Astrocyte of the hippocampus (primary cell): Measurements from ENCODE around the gene SHISAL2A.

Experiments used
- DNase-seq: peaks from one replicate; pipeline ENCODE4 v3.0.0; 2011; ENCODE audit warnings: low read depth, low spot score

SHISAL2A gene

DNA sequence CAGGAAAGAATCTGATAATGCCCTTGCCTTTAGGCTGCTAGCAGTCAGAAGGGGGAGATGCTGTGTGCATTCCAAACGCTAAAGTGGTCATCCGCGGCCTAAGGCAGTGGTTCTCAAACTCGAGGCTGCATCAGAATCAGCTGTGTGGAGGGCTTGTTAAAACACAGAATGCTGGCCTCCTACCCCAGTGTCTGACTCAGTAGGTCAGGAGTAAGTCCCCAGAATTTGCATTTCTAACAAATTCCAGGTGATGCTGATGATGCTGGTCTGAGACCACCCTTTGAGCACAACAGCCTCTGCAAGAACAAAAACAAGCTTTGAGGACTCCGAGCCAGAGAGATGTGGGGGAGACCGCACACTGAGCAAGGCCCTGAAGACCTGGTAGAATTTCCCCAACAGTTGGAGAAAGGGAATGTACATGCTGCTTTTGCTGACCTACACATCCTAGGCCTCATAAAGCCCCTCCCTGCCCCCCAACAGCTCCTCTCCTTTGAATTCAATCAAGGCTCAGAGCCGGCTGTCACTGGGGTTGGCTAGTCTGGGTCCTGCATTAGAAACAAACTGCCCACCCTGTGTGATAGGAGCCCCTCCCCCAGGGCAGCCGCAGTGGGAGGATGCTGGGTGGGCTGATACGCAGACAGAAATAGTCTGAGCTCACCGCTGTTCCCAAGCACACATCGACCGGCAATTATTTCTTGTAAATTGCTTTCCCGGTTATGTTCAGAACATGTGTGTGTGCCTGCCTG is 27.1 kb downstream of the SHISAL2A start:
- DNase-seq, result peak; percentile 43

DNA sequence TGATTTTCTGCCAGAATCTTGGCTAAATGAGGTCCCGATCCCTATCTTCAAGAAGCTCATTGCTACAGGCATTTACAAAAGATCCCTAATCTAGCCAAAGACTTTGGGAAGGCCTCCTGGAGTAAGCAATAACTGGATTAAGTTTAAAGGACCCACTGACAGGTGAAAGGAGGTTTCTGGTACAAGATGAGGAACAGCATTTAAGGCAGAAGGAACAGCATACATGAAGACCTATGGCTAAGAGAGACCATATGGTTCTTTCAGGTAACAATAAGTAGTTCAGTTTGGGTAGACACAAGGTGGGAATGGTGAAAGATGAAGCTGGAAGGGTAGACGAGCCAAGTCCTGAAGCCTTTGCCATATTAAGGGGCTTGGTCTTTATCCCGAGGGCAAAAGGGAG is 27.8 kb downstream of the SHISAL2A start:
- DNase-seq, result no peak

DNA sequence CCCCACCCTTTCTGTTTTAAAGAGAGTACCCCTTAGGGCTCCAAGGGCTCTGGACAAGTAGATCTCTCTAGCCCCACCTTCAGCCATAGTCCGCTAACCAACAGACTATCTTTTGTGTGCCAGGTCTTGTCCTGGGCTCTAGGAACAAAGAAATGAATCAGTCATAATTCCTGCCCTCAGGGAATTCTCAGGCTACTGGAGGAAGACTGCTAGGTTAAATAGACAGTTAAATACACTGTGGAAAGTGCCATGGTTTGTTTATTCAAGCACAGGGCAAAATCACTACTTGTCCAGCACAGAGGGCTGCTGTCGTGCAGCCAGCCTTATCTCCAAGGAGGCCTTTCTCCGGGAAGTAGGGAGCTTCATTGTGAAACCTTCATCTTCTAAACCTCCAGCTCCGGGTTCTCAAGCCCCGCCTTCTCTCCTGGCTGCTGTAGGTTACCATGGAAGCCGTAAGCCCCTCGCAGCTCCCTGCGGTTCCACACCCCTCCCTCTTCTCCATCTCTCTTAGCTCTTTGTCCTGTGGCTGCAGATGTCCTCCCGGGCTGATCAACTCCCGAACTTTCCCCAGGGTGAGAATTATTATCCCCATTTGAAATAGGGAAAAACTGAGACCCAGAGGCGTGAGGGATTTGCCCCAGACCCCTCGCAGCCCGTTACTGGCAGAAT is 29.8 kb downstream of the SHISAL2A start:
- DNase-seq, result peak; percentile 64

DNA sequence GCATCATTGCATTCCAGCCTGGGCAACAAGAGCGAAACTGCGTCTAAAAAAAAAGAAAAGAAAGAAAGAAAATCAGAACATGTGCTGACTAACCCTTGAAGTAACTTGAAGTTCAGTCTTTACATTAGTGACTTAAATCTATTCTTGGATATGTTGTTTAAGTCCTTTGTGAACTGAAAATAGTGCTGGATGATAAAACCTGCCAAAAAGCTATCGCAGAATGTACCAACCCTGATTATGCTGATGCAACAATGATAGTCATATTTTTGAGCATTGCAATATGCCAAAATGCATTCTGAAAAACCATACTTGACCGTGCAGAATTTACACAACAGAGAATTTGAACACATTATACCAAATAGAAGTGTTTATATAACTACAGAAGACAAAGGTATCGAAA is 30.7 kb downstream of the SHISAL2A start:
- no peak for DNase-seq

DNA sequence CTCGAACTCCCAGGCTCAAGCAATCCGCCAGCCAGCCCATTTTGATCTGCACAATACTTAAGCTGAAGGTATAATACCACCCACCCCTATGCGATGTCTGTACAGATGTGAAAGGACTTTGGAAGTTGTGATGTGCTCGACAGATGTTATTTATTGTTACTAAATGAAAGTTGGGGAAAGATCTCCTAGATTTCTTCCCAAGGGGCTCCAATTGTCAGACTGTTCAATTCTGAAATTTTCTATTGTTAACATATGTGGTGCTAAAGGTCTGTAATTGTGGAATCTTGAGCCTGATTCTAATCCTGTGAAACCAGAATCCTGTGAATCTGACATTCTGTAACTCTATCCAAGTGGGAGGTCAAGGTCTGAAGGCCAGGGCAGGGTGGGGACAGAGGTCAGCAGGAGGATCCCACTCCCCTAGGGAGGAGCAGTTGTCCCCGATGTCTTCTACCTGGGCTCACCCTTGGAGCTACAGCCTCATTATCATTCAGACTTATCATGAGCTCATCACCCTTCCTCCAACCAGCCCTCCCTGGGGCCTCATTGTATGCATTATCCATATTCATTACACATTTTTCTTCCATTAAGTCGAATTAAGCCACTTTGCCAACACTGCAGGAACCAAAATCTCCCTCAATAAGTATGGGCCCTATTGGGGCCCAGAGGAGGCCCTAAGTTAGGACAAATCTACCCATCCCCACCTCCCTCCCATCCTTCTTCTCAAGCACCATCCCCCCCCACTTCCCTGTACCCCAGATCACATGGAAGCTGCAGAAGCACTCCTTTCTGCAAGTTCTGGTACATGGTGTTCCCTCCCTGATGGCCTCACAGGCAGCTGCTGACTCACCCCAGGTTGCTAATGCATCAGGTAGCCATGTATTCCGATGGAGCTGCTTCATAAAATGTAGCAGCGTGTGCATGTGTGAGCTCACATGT is 32.3 kb downstream of the SHISAL2A start:
- DNase-seq, result peak; percentile 30

DNA sequence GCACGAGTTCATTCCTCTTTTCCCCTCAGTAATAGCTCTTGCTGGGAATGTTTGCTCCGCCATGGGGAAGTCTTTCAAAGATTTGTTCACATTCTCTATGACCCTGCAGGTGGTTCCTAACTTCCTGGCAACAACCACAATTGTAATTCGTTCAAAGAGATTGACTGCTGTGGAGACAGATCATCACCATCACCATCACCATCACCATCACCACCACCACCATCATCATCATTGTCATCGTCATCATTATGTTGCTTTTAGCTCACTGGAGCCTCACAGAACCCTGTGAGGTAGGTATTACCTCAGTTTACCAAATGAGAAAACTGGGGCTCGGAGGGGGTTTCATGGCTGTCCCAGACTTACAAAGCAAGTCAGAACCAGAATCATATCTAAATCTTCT is 34.3 kb downstream of the SHISAL2A start:
- DNase-seq, result no peak

DNA sequence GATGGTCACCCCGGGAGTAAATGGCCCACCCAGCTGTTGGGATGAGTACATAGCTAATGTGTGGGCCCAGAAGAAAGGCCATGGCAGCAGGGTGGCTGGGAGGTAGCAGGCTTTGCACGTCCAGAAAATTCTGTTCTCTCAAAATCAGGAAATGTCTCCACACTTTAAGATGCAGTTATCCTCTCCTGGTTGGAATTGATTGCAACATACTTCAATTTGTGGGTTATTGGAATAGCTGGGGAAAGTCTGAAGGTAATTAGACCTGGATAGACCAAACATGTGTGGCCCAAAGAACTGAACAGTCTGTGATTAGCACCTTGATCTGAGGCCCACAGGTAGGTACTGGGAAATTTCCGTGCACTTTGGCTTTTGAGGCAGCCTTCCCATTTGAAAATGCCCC is 35.0 kb downstream of the SHISAL2A start:
- DNase-seq, result no peak

DNA sequence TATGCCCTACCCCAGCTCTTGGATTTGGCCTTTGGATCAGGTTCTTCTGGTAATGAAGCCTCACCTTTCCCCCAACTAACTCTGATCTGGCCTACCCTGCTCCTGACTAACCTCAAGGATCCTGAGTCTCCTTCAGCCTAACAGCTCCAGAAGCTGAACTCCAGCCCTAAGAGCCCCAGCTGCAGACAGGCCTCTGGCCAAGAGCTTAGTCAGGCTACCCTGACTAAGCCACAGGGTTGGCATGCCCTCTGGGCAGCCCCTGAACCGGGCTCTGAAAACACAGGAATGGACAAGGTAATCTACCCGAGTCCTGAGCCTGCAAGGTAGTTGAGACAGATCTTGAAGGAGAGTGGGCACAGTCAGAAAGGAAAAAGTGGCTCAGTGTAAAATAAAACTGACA is 35.7 kb downstream of the SHISAL2A start:
- peak; percentile 59 for DNase-seq

DNA sequence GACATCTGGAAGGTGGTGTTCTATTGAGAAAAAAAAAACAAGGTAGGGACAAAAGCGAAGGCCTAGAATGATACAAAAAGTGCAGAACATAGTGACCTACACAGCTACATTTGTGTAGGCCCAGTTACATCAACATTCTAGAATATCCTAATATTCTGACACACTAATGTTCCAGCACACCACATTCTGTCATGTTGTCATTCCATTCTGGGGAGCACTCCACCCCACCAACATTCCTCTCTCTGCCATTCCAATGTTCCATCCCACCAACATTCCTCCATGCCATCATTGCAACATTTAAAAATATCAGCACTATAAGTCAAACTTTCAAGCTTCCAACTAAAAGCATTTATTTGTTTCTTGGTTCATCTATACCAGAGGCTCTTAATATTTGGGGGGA is 36.7 kb downstream of the SHISAL2A start:
- peak; percentile 70 for DNase-seq

DNA sequence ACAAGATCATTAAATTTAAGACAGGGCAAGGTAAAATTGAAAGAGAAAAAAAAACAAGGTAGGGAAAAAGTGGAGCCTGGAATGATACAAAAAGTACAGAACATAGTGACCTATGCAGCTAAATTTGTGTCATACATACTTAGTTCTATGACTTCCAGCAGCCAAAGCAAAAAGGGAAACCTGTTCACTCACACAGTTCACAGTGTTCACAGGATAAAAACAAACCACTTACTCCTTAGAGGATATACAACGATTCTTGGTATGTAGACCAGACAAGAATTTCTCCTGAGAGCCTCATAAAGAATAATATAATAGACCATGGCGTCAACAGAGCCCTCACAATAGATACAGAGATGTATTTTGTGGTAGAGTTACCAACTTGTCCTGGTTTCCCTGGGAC is 37.6 kb downstream of the SHISAL2A start:
- DNase-seq, result no peak

DNA sequence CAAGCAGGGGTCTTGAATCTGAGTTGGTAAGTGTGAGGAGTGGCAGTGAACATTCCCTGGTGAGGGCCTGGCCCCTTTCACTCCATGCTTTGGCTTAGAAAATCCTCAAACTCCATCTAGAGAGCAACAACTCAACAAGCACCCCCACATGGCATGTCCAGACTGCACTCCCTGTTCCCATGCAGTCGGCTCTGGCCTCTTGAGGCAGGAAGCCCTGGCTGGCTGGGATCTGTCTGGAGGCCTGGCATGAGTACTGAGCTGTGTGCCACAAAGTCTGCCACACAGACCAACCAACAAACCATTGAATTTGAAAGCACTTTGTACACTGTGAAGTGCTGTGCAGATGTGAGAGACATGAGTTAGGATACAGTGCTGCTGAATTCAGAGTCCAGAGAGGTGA is 40.0 kb downstream of the SHISAL2A start:
- peak; percentile 23 for DNase-seq

DNA sequence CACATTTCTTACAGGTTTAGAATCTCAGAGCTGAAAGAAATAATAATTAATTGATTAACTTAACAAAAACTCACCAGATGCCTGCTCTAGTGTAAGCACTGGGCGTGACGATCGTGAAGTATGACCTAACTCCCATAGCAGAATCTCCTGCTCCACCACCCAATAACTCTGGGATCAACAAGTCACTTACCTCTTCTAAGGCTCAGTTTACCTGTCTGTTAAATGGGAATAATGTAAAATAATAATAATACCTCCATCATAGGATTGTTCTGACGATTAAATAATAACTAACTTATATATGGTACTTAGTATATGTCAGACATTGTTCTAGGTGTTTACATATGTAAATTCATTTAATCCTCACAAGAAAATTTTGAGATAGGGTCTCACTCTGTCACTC is 40.5 kb downstream of the SHISAL2A start:
- DNase-seq, result no peak

DNA sequence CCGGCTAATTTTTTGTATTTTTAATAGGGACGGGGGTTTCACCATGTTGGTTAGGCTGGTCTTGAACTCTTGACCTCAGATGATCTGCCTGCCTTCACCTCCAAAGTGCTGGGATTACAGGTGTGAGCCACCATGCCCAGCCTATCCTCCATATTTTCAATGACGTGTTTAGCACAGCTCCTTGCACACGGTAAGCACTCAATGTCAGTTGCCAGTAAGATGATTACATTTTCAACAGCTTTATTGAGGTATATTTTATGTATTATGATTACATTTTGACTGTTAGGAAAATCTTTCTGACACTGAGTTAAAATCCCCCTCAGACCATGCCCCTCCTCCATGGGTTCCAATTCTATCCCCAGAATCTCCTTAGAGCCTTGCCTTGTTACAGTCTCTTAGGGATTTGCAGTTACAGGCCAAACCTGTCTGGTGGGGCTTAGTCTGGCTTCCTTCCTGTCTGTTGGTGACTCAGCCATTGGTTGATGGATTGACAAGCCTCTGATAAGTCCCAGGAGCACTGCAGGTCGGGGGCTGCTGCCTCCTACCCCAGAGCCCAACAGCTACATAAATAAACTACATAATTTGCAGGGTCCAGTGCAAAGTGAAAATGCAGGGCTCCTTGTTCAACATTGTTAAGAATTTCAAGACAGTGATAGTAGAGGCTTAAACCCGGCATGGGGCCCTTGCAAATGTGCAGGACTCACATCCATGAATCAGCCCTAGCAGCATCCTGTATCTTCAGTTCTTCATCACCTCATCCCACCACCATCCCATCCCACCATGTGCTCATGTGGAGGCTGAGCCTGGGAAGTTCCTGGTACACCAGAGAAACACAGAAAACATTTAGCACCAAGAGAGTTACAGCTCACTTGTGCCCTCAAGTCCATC is 41.8 kb downstream of the SHISAL2A start:
- DNase-seq, result peak; percentile 30

DNA sequence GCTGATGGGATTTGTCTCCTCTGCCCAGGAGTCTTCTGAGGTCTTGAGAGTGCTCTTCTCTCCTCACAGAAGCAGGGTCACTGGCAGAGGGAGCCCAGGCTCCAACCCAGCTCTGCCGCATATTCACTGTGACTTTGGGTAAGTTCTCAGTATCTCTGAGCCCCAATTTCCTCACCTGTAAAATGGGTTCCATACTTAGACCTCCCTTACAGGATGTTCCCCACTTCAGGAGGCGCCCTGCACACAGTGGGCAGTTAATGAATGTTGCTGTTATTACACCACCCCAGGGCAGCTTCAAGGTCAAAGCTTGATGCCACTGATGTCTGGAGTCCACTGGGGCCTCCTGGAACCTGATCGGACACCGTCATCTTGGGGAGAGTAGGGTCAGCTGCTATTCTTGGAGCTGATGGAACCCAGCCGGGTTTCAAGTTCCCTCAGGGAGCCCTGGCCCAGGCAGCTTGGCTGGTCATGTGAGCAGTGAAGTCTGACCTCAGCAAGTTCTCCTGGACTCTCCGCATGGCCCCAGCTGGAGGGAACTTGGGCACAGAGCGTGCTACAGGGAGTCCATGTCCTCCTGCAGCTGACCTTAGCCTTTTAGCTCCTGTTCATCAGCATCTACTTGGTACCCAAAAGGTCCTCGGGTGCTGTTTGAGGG is 43.4 kb downstream of the SHISAL2A start:
- no peak for DNase-seq

DNA sequence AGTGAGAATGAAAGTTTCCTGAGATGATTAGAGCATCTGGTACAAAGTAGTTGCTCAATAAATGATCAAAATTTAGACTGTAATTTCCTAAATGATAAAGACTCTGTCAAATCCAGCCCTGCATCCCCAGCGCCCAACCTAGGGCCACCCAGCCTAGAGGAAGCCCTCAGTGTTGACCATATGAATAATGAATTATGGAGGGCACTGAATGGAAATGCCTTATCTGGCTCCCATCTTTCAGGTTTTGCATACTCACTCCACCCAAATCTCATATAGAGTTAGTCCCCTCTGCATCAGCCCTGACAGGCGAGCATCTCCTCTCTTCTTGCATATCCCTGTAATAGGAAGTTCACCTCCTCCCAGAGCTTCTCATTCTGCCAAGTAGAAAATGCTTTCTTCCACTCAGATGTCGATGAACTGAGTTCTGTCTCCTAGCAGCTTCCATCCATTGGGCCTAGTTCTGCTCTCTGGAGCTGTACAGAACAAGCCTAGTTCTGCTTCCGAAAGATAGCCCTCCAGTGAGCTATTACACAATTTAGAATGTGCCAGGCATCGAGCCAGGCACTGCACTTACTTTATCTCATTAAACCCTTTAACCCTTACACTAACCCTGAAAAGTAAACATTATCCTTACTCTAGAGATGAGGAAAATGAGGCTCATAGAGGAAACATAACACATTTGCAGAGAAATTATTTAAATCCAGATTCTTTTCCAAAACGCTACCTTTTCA is 44.3 kb downstream of the SHISAL2A start:
- DNase-seq, result no peak

DNA sequence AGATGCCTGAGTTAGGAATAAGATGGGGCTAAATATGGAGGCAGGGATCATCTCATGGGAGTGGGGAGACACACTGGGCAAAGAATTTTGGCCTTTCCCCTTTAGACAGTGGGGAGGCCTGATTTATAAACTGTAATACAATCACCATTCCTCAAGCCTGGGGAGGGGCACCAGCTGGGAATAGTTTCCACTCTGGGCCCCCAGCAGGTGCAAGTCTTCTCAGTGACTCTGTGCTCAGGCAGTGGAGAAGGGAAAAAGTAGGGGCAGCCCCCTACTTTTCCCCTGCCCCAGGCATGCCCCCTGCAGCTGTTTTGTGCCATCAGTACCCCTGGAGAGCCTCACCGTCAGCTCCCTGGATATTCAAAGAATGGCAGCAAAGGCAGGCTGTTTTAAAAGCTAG is 46.1 kb downstream of the SHISAL2A start:
- DNase-seq, result no peak

DNA sequence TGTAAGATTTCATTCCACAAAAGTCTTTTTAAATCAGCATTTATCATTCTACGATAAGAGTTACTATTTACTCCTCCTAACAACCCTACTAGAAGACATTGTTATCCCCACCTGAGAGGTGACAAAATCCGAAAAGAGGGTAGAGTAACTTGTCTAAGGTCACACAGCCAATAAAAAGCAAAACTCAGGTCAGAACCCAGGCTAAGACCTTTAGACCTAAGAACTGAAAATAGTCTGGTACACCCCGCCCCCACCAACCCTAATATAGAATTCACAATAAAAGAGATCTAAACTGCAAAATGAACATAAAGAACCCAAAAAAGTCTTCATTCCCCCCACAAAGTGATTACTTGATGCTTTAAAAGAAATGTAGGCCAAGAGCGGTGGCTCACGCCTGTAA is 46.5 kb downstream of the SHISAL2A start:
- DNase-seq, result no peak

DNA sequence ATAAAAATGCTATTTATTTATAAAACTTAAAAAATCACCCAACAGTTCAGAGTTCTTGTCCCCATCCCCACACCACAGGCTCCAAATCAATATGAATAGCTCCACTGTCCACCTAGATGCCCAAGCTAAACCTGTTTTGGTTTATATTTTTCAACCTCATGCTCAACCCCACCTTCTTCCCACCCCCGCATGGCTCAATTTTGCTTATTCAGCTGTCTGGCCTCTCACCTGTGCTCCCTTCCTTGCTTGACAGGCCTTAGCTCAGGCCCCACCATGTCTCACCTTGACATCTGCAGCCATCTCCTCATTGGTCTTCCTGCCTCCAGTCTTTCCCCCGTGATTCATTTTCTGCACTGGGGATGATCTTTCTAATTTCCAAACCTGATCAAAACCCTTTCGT is 47.4 kb downstream of the SHISAL2A start:
- no peak for DNase-seq

DNA sequence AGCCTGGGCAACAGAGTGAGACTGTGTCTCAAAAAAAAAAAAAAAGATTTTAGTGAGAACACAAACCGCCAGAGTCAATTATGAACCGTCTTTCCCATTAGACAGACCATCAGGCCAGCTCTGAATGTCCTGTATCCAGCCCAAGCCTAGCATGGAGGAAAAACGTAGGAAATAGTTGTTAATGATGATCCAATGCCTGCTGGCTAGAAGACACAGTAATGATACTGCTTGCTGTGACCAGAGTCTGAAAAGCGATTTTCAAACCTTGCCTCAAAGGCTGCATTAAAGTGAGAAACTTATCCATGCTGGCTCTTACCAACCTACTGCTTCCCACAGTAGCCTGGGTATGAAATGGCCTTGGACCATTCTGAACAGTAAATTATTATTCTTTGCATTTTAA is 48.2 kb downstream of the SHISAL2A start:
- no peak for DNase-seq

DNA sequence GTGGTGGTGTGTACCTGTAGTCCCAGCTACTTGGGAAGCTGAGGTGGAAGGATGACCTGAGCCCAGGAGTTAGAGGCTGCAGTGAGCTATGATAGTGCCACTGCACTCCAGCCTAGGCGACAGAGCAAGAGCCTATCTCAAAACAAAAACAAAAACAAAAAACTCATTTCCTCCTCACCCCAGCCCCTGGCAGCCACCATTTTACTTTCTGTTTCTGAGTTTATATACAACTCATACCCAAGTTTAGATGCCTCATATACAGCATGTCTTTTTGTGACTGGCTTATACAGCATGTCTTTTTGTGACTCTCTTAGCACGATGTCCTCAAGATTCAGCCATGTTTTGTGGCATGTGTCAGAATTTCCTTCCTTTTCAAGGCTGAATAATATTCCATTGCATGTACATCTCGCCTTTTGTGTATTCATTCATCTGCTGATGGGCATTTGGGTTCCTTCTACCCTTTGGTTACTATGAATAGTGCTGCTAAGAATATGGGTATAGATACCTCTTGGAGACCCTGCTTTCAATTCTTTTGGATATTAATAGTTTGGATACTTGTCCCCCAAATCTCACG is 50.5 kb downstream of the SHISAL2A start:
- no peak for DNase-seq
